GM12875 (cell line): ENCODE data around the gene PCSK6.

Experiments
- H3K4me3 ChIP-seq: one replicate; pipeline ENCODE4 v1.5.1; 2011; ENCODE audit warnings: low read depth, low read length, control low read depth
- TF ChIP-seq, protein P1 (sequence below): IDR thresholded peaks from 2 replicates; pipeline ENCODE4 v1.5.1; 2011; ENCODE audit warnings: low read depth, mild to moderate bottlenecking, control low read depth, inconsistent platforms, low read length, moderate library complexity, borderline replicate concordance; ENCODE audit not compliant: insufficient read depth

Gene PCSK6

DNA sequence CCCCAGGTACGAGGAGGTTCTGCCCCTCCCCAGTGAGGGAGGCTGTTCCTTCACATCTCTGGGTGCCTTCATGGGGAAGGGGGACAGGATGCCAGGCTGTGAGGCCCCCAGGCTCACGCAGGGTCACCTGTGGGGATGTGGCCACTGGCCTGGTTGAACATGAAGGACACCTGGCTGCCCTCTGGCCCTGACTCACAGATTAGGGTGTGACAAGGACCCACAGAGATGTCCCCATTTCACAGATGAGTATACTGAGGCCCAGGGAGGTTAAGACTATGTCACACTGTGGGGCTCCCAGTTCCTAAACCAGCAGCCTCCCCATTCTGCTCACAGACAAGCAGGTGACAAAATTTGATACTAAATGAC lies 42.4 kb downstream of the PCSK6 start:
- TF ChIP-seq, protein P1, sequence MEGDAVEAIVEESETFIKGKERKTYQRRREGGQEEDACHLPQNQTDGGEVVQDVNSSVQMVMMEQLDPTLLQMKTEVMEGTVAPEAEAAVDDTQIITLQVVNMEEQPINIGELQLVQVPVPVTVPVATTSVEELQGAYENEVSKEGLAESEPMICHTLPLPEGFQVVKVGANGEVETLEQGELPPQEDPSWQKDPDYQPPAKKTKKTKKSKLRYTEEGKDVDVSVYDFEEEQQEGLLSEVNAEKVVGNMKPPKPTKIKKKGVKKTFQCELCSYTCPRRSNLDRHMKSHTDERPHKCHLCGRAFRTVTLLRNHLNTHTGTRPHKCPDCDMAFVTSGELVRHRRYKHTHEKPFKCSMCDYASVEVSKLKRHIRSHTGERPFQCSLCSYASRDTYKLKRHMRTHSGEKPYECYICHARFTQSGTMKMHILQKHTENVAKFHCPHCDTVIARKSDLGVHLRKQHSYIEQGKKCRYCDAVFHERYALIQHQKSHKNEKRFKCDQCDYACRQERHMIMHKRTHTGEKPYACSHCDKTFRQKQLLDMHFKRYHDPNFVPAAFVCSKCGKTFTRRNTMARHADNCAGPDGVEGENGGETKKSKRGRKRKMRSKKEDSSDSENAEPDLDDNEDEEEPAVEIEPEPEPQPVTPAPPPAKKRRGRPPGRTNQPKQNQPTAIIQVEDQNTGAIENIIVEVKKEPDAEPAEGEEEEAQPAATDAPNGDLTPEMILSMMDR = no peak
- H3K4me3 ChIP-seq = no peak overlapping the region

DNA sequence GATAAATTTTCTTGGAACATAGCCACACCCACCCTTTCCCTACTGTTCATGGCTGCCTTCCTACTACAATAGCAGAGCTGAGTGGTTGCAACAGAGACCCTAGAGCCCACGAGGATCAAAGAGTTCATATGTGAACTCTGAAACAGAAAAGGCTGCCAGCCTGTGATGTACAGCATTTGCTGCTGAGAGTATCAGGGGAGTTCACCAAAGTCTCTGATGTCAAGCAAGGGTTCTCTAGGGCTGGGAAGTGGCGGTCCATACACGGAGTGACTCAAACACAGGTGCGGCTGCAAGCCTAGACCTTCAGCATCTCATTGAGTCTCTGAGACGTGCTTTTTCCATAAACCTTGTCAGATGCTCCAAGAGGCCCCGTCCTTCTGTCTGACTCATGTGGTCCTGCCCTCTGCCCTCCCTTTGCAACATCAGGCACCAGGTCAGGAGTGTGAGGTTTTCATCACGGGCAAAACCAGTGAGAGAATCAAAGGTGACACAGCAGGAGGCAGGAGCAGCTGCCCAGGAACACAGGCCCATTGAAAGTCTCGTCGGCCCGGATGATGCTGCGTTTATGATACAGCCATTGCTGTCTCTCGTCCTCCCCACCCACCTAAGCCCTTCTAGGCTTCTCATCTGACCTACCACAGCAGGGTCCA lies 42.9 kb downstream of the PCSK6 start:
- TF ChIP-seq, protein P1 = no peak
- H3K4me3 ChIP-seq = no peak overlapping the region

DNA sequence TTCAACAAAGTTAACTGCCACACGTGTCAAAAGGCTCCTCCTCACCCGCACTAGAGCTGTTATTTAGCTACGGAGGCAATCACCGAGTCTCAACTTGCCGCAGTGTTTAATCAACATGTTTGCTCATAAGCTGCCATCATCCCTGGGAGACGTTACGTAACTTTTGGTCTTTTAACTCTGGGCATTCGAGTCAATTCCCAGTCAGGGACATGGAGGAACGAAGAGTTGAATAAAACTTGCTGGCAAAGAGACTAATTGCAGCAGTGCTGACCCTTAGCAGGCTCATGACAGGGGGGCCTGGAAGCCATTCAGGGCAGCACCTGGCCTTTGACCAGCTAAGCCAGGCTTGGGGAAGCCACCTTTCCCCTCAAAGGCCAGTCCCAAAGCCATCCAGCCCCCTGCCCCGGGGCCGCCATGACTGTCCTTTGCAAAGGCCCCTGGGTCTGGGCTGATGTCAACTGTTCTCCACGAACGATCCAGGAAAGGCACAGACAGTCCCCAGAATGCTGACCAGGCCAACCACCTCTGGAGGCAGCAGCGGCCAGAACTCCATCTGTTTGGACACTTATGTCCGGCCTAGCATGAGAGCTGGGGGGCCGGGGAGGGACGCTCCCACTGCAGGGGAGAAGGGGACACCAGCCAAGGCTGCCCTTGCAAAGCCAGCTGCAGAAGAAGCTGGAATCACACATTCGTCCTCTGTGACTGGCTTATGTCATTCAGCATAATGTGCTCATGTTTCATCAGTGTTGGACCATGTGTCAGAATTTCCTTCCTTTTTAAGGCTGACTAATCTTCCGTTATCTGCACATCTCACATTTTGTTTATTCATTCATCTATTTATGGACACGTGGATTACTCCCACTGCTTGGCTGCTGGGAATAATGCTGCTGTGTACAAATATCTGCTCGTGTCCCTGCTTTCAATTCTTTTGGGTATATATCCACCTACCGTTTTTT lies 43.7 kb downstream of the PCSK6 start:
- no peak overlapping the region for H3K4me3 ChIP-seq
- TF ChIP-seq, protein P1 = no peak

DNA sequence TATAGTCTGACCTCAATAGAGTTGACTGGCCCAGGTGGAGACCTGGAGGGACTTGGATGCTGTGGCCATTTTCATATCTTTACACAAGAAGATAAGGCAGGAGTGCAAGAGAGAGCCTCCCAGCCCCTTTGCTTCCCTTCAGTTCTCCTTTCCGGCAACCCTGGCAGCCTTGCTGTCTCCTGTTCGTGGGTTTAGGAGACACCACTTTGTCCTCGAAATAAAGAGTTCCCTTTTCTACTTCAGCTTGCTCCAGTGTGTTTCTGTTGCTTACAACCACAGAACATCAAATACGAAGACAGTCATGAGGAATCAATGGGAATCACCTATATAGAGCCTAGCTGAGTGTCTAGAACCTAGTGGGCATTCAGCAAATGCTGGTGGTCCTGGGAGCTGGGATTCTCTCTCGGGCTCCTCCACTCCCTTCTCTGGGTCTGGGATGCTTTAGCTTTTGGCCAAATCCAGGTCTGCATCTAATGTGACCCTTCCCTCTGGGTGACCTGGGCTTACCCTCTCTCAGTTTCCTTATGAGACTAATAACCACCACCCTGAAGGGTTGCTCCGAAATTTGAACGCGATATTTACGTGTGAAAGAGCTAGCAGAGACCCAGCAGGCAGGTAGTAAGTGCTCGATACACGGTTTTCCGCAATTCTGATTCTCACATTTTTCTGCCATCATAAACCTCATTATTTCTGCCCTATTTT lies 44.5 kb downstream of the PCSK6 start:
- H3K4me3 ChIP-seq = no peak overlapping the region
- TF ChIP-seq, protein P1 = no peak

DNA sequence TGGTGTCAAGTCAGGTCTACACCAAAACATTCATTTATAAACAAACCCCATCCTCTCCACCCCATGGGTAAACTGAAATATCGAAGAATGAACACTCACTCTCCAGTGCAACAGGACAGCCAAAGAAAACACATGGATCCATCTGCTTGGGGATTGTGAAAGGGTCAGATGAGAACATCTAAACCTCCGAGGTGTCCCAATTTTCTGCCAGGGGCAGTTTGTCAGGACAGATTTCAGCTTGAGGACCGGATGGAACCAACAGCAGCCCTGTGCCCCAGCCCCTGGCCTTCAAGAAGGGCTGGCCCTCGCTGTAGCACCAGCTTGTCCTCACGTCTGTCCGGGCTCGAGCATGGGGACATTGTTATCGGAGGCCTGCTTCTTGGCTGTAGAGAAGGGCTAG lies 45.5 kb downstream of the PCSK6 start:
- H3K4me3 ChIP-seq = no peak overlapping the region
- TF ChIP-seq, protein P1 = no peak

DNA sequence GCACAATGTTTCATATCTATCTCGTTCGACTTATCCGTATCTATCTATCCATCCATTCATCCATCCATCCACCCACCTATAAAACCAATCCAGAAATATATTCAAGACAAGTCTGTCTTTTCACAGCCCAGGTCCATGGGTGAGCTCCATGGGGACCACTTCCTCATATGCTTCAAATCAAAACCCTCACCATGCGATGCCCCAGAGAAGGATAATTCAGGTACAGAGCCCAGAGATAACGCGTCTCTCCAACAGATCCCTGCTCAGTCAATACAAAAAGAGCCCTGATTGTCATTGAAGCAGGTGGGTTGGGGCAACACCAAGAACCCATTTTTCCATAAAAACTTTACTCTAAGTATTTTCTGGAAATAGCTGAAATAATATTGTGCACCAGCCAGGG lies 47.2 kb downstream of the PCSK6 start:
- H3K4me3 ChIP-seq = no peak overlapping the region
- TF ChIP-seq, protein P1 = no peak
